A549 (cell line): ENCODE measurements around the gene CTNNA3. TPM values are rescaled to one million over a fixed set of nuclear protein-coding genes. Genes with fewer than 3 reads are reported as not detected.

ENCODE experiments used
- ATAC-seq, 2 experiments: fragments of 200-7000 bp in 1 of 2; fragments of >200 bp in 1 of 2; cut with Nextera tagmentation in 1 of 2; cut with Tn5 transposase in 1 of 2; 3 replicates each; pipeline versions ENCODE4 v1.8.0 to v1.9.1; 2018 to 2020; ENCODE audit warnings: mild to moderate bottlenecking in 1 of 2, moderate library complexity in 1 of 2
- CTCF ChIA-PET: fragments of 300-600 bp; sonication (Branson Sonifier 250); formaldehyde crosslinking; extraction: SDS; loops from one replicate; lab custom pipeline; 2021; ENCODE audit warnings: antibody characterized with exemption, inconsistent platforms; lab: Yijun Ruan, JAX
- POLR2A ChIA-PET: fragments of 350-600 bp; formaldehyde crosslinking; extraction: SDS; loops from one replicate; lab custom pipeline; 2021; ENCODE audit warnings: antibody characterized with exemption, inconsistent platforms; lab: Yijun Ruan, JAX
- DNase-seq, 2 experiments: peaks; one replicate each; pipeline versions ENCODE4 v3.0.0 to v3.0.0-alpha.2; 2011 to 2016; ENCODE audit warnings: low read depth in 1 of 2, low spot score in 1 of 2
- FAIRE-seq: peaks from 2 replicates; lab custom pipeline; 2011; peaks lifted over from hg19 to GRCh38; lab: Jason Lieb, UNC
- H3K27ac ChIP-seq, 2 experiments: fragments of >200 bp; sonication (Bioruptor Twin); formaldehyde crosslinking; 3 replicates each; pipeline ENCODE4 v1.5.1; 2016 to 2017
- H3K4me1 ChIP-seq: fragments of >200 bp; sonication (Bioruptor Twin); formaldehyde crosslinking; 3 replicates; pipeline ENCODE4 v1.6.1; 2016
- H3K4me2 ChIP-seq: fragments of >200 bp; sonication (Bioruptor Twin); formaldehyde crosslinking; 3 replicates; pipeline ENCODE4 v1.6.1; 2016
- H3K4me3 ChIP-seq: fragments of >200 bp; sonication (Bioruptor Twin); formaldehyde crosslinking; 3 replicates; pipeline ENCODE4 v1.5.1; 2016
- H3K9me3 ChIP-seq: fragments of >200 bp; sonication (Bioruptor Twin); formaldehyde crosslinking; 3 replicates; pipeline ENCODE4 v1.6.1; 2016
- CEBPB ChIP-seq, 2 experiments: fragments of >200 bp in 1 of 2; sonication (Bioruptor Twin) in 1 of 2; formaldehyde crosslinking in 1 of 2; IDR thresholded peaks; 2 replicates each; pipeline ENCODE4 v1.6.1; 2012 to 2016
- CHD2 ChIP-seq: fragments of 150-350 bp; IDR thresholded peaks from 2 replicates; pipeline ENCODE4 v1.6.1; 2014; ENCODE audit warnings: low read length; ENCODE audit not compliant: partially characterized antibody
- FOSB ChIP-seq: fragments of 250-450 bp; sonication (Bioruptor Pico); IDR thresholded peaks from 2 replicates; pipeline ENCODE4 v1.5.0; 2020; ENCODE audit warnings: mild to moderate bottlenecking, moderate library complexity
- FOSL2 ChIP-seq, 2 experiments: fragments of 450-650 bp in 1 of 2; fragments of >200 bp in 1 of 2; sonication (Bioruptor Twin) in 1 of 2; formaldehyde crosslinking; IDR thresholded peaks; 2 replicates each; pipeline versions ENCODE4 v1.5.0 to v1.6.1; 2016 to 2020; ENCODE audit warnings: mild to moderate bottlenecking in 1 of 2, moderate library complexity in 1 of 2
- FOXS1 ChIP-seq: fragments of 250-450 bp; sonication (Bioruptor Pico); IDR thresholded peaks from 2 replicates; pipeline ENCODE4 v1.5.0; 2020; ENCODE audit warnings: mild to moderate bottlenecking, moderate library complexity
- GATA3 ChIP-seq: IDR thresholded peaks from 2 replicates; pipeline ENCODE4 v1.6.1; 2012; ENCODE audit warnings: borderline replicate concordance
- HDAC2 ChIP-seq: fragments of 200-600 bp; sonication (generic); IDR thresholded peaks from 2 replicates; pipeline ENCODE4 v1.6.1; 2016
- HOXA7 ChIP-seq: fragments of 250-450 bp; sonication (Bioruptor Pico); IDR thresholded peaks from 2 replicates; pipeline ENCODE4 v1.5.0; 2020; ENCODE audit warnings: mild to moderate bottlenecking, moderate library complexity
- HOXB5 ChIP-seq: fragments of 250-450 bp; sonication (Bioruptor Pico); IDR thresholded peaks from 2 replicates; pipeline ENCODE4 v1.5.0; 2020; ENCODE audit warnings: mild to moderate bottlenecking, moderate library complexity
- KDM1A ChIP-seq: fragments of 200-600 bp; sonication (generic); IDR thresholded peaks from 2 replicates; pipeline ENCODE4 v1.6.1; 2016; ENCODE audit warnings: low read depth, mild to moderate bottlenecking
- KDM5A ChIP-seq: fragments of 200-600 bp; sonication (generic); IDR thresholded peaks from 2 replicates; pipeline ENCODE4 v1.6.1; 2016; ENCODE audit warnings: antibody characterized with exemption, mild to moderate bottlenecking
- MAX ChIP-seq: IDR thresholded peaks from 2 replicates; pipeline ENCODE4 v1.6.1; 2012
- RAD21 ChIP-seq, 2 experiments: fragments of >200 bp in 1 of 2; sonication (Bioruptor Twin) in 1 of 2; formaldehyde crosslinking in 1 of 2; IDR thresholded peaks in 1 of 2; conservative IDR thresholded peaks in 1 of 2; 2 replicates in 1 of 2; 3 replicates in 1 of 2; pipeline ENCODE4 v1.6.1; 2012 to 2018; ENCODE audit warnings: inconsistent platforms in 1 of 2
- SMC3 ChIP-seq: fragments of >200 bp; sonication (Bioruptor Twin); formaldehyde crosslinking; IDR thresholded peaks from 3 replicates; pipeline ENCODE4 v1.6.1; 2018; ENCODE audit warnings: inconsistent platforms
- TP53 ChIP-seq: fragments of 250-450 bp; sonication (Bioruptor Pico); IDR thresholded peaks from 2 replicates; pipeline ENCODE4 v1.5.0; 2021; ENCODE audit warnings: mild to moderate bottlenecking, moderate library complexity
- USF2 ChIP-seq: fragments of 450-650 bp; IDR thresholded peaks from 2 replicates; pipeline ENCODE4 v1.6.1; 2014; ENCODE audit warnings: antibody characterized with exemption
- ZFP36 ChIP-seq: fragments of 450-650 bp; IDR thresholded peaks from 2 replicates; pipeline ENCODE4 v1.6.1; 2014; ENCODE audit warnings: borderline replicate concordance; ENCODE audit not compliant: partially characterized antibody
- WGBS: methylation state at CpG from one replicate; pipeline ENCODE4 v1.1.6; 2017; ENCODE audit errors: missing lambda C conversion rate; 5-methylcytosine and 5-hydroxymethylcytosine counted together
- polyA plus RNA-seq, 4 experiments: library from polyadenylated mRNA; depleted of rRNA in 3 of 4; stranded (reverse); fragments of >200 nt; fragmentation: RNase III in 1 of 4; extraction: RNeasy Plus Mini Kit Qiagen cat#74134 plus additional on column Dnase treatment in 1 of 4; gene quantifications; 2 replicates in 3 of 4; 3 replicates in 1 of 4; pipeline ENCODE4 v1.2.3, GENCODE V29; 2011 to 2017
- TF ChIP-seq, protein P1 (sequence below): fragments of >200 bp; sonication (Bioruptor Twin); formaldehyde crosslinking; IDR thresholded peaks from 3 replicates; pipeline ENCODE4 v1.6.1; 2016
- TF ChIP-seq, protein P2 (sequence below): fragments of >200 bp; sonication (Bioruptor Twin); formaldehyde crosslinking; IDR thresholded peaks from 2 replicates; pipeline ENCODE4 v1.6.1; 2016
- TF ChIP-seq, protein P3 (sequence below): fragments of 250-450 bp; sonication (Bioruptor Pico); IDR thresholded peaks from 2 replicates; pipeline ENCODE4 v1.5.0; 2020; ENCODE audit warnings: low read depth, mild to moderate bottlenecking, moderate library complexity
- TF ChIP-seq, protein P4 (sequence below): fragments of 150-350 bp; IDR thresholded peaks from 2 replicates; pipeline ENCODE4 v1.6.1; 2014; ENCODE audit warnings: low read depth, mild to moderate bottlenecking, low read length
- TF ChIP-seq, protein P5 (sequence below): IDR thresholded peaks from 2 replicates; pipeline ENCODE4 v1.6.1; 2012
- TF ChIP-seq, protein P6 (sequence below): fragments of >200 bp; sonication (Bioruptor Twin); formaldehyde crosslinking; IDR thresholded peaks from 3 replicates; pipeline ENCODE4 v1.5.1; 2016

CTNNA3 gene
- polyA plus RNA-seq, 2 of the 4 experiments (the other 2 are of a cell fraction) = not detected

GRCh38 chr10:66102756-66103155 lies 1593.2 kb downstream of the CTNNA3 start:
- Histone ChIP-seq H3K9me3 (no peaks in the 10 kb centered on the region), H3K4me3 (no peak overlapping the region), H3K4me2 (no peak overlapping the region), H3K27ac (no peak overlapping the region), H3K4me1 (no peaks in the 10 kb centered on the region)
- WGBS = 5% methylated on average over 3 of the region's 3 CpGs
- ATAC-seq (no peak), FAIRE-seq (no peak), DNase-seq (no peak)
- no peak for TF ChIP-seq ZFP36
- TF ChIP-seq, protein P1, sequence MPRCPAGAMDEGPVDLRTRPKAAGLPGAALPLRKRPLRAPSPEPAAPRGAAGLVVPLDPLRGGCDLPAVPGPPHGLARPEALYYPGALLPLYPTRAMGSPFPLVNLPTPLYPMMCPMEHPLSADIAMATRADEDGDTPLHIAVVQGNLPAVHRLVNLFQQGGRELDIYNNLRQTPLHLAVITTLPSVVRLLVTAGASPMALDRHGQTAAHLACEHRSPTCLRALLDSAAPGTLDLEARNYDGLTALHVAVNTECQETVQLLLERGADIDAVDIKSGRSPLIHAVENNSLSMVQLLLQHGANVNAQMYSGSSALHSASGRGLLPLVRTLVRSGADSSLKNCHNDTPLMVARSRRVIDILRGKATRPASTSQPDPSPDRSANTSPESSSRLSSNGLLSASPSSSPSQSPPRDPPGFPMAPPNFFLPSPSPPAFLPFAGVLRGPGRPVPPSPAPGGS = no peak
- no peak for TF ChIP-seq TP53 (CRISPR knock-in tag)
- no peak for TF ChIP-seq HOXA7 (CRISPR knock-in tag)
- TF ChIP-seq, protein P2, sequence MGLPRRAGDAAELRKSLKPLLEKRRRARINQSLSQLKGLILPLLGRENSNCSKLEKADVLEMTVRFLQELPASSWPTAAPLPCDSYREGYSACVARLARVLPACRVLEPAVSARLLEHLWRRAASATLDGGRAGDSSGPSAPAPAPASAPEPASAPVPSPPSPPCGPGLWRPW = no peak
- no peak for TF ChIP-seq HDAC2
- TF ChIP-seq, protein P3, sequence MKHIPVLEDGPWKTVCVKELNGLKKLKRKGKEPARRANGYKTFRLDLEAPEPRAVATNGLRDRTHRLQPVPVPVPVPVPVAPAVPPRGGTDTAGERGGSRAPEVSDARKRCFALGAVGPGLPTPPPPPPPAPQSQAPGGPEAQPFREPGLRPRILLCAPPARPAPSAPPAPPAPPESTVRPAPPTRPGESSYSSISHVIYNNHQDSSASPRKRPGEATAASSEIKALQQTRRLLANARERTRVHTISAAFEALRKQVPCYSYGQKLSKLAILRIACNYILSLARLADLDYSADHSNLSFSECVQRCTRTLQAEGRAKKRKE = no peak
- no peak for TF ChIP-seq RAD21 (conservative IDR thresholded peaks at IDR 0.05 in 1 of 2, IDR thresholded peaks at IDR 0.05 in 1 of 2)
- TF ChIP-seq HOXB5 (CRISPR knock-in tag) = no peak
- TF ChIP-seq FOSB (CRISPR knock-in tag) = no peak
- TF ChIP-seq FOXS1 (CRISPR knock-in tag) = no peak
- no peak for TF ChIP-seq FOSL2 (IDR thresholded peaks at IDR 0.05)
- no peak for TF ChIP-seq FOSL2 (CRISPR knock-in tag; IDR thresholded peaks at IDR 0.05)
- no peak for TF ChIP-seq MAX
- no peak for TF ChIP-seq CHD2
- no peak for TF ChIP-seq USF2
- ChIA-PET CTCF (no interaction called here), POLR2A (no interaction called here)

GRCh38 chr10:66098595-66099480 lies 1597.2 kb downstream of the CTNNA3 start:
- no peak overlapping the region for H3K27ac ChIP-seq
- WGBS = 31% methylated on average over 6 of the region's 6 CpGs
- POLR2A ChIA-PET = no interaction called here
- CTCF ChIA-PET = no interaction called here
- no peak overlapping the region for H3K4me2 ChIP-seq
- TF ChIP-seq KDM5A (no peak), GATA3 (no peak), SMC3 (no peak), CEBPB (IDR thresholded peaks at IDR 0.05) (no peak), USF2 (no peak), CHD2 (no peak), ZFP36 (no peak), KDM1A (no peak)
- TF ChIP-seq, protein P4, sequence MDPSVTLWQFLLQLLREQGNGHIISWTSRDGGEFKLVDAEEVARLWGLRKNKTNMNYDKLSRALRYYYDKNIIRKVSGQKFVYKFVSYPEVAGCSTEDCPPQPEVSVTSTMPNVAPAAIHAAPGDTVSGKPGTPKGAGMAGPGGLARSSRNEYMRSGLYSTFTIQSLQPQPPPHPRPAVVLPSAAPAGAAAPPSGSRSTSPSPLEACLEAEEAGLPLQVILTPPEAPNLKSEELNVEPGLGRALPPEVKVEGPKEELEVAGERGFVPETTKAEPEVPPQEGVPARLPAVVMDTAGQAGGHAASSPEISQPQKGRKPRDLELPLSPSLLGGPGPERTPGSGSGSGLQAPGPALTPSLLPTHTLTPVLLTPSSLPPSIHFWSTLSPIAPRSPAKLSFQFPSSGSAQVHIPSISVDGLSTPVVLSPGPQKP = no peak
- TF ChIP-seq, protein P5, sequence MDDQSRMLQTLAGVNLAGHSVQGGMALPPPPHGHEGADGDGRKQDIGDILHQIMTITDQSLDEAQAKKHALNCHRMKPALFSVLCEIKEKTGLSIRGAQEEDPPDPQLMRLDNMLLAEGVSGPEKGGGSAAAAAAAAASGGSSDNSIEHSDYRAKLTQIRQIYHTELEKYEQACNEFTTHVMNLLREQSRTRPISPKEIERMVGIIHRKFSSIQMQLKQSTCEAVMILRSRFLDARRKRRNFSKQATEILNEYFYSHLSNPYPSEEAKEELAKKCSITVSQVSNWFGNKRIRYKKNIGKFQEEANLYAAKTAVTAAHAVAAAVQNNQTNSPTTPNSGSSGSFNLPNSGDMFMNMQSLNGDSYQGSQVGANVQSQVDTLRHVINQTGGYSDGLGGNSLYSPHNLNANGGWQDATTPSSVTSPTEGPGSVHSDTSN = no peak
- TF ChIP-seq, protein P6, sequence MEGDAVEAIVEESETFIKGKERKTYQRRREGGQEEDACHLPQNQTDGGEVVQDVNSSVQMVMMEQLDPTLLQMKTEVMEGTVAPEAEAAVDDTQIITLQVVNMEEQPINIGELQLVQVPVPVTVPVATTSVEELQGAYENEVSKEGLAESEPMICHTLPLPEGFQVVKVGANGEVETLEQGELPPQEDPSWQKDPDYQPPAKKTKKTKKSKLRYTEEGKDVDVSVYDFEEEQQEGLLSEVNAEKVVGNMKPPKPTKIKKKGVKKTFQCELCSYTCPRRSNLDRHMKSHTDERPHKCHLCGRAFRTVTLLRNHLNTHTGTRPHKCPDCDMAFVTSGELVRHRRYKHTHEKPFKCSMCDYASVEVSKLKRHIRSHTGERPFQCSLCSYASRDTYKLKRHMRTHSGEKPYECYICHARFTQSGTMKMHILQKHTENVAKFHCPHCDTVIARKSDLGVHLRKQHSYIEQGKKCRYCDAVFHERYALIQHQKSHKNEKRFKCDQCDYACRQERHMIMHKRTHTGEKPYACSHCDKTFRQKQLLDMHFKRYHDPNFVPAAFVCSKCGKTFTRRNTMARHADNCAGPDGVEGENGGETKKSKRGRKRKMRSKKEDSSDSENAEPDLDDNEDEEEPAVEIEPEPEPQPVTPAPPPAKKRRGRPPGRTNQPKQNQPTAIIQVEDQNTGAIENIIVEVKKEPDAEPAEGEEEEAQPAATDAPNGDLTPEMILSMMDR = no peak
- TF ChIP-seq, protein P1 = no peak
- FAIRE-seq = no peak
- H3K4me3 ChIP-seq = no peak overlapping the region
- no peaks in the 10 kb centered on the region for H3K4me1 ChIP-seq
- no peaks in the 10 kb centered on the region for H3K9me3 ChIP-seq
- no peak for DNase-seq
- ATAC-seq = no peak
